Lower leg skin (tissue), 4 donors: Measurements from ENCODE around the gene KIF26B. TPM values are rescaled to one million over a fixed set of nuclear protein-coding genes. Genes with fewer than 3 reads are reported as not detected.

ENCODE experiments used
- DNase-seq, 2 donors: peaks; one replicate each; pipeline ENCODE4 v3.0.0-alpha.2; 2019; ENCODE audit warnings: low spot score in 2 of 2
- H3K4me3 ChIP-seq: fragments of 200-600 bp; sonication (generic); 2 replicates; pipeline ENCODE4 v1.5.1; 2017; ENCODE audit warnings: mild to moderate bottlenecking, low read depth; ENCODE audit not compliant: poor library complexity, severe bottlenecking
- CTCF ChIP-seq, 3 donors: fragments of 450-650 bp; IDR thresholded peaks; one replicate each; pipeline ENCODE4 v1.5.1; 2016; ENCODE audit warnings: antibody characterized with exemption in 3 of 3, mild to moderate bottlenecking in 3 of 3, moderate library complexity in 2 of 3
- POLR2A ChIP-seq, 2 donors: fragments of 450-650 bp; IDR thresholded peaks; one replicate each; pipeline ENCODE4 v1.6.1; 2016 to 2017; ENCODE audit warnings: antibody characterized with exemption in 2 of 2, mild to moderate bottlenecking in 1 of 2, moderate library complexity in 1 of 2
- WGBS, 2 donors: methylation state at CpG; one replicate each; pipeline ENCODE4 v1.1.5; 2018; 5-methylcytosine and 5-hydroxymethylcytosine counted together
- intact Hi-C: fragments of 100-400 bp; cut with DNase I; formaldehyde crosslinking; loops from one replicate; pipeline ENCODE4 v1.15.0; 2023; ENCODE audit warnings: low total_unique reads
- total RNA-seq, 4 donors: library from RNA; depleted of rRNA; stranded (reverse); fragments of >200 nt; gene quantifications; one replicate each; pipeline ENCODE4 v1.1.0, GENCODE V29; 2016

Gene KIF26B
- total RNA-seq, 4 donors from 2014 or later: 3.9 to 6.6 (median 5.7) TPM

DNA sequence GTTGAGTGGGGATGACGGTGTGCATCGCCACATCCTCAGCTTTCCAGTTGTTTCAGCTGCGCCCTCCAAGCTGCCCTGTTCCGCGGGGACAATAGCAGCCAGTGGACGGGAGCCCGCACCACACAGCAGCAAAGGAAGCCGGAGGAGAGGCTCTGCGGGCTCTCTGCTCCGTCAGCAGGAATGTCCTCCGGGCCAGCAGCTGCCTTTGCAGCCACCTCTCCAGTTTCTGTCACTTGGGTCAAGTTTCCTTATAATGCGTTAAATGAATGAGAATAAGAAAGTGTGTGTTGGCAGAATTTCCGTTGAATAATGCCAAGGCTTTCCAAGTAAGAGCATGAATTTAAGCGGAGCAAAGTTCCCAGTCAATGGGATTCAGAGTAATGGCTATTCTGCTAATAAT is 263.3 kb downstream of the KIF26B start:
- no peak overlapping the region for H3K4me3 ChIP-seq
- intact Hi-C loops: no loop called here
- TF ChIP-seq POLR2A (IDR thresholded peaks at IDR 0.05) (no peak), CTCF (IDR thresholded peaks at IDR 0.05) (no peak)
- no peak for DNase-seq
- 72% methylated on average over 14 of the region's 14 CpGs for WGBS, 2 donors

DNA sequence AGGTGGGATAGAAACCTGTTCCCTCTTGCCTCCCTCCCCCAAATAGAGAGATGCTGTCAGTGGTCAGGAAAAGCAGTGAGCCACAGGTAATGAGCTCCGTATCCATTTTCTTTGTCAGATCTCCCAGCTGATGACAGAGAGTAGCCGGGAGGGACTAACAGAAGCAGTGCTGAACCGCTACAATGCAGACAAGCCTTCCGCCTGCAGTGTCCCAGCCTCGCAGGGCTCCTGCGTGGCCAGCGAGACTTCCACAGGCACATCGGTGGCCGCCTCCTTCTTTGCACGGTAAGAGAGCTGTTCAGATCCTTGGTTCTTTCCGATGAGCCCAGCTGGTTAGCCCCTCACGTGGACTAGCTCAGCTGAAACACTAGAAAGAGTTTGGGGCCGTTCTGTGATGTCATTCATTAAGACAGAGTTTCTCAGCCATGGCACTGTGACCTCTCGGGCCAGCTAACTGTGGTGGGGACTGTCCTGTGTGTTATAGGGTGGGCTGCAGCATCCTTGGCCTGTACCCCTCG is 264.7 kb downstream of the KIF26B start:
- 79 to 85% methylated on average over 14 to 15 of the region's 15 CpGs for WGBS, 2 donors
- intact Hi-C loops: no loop called here
- no peak for DNase-seq
- TF ChIP-seq CTCF (IDR thresholded peaks at IDR 0.05) (no peak), POLR2A (IDR thresholded peaks at IDR 0.05) (no peak)
- no peak overlapping the region for H3K4me3 ChIP-seq

DNA sequence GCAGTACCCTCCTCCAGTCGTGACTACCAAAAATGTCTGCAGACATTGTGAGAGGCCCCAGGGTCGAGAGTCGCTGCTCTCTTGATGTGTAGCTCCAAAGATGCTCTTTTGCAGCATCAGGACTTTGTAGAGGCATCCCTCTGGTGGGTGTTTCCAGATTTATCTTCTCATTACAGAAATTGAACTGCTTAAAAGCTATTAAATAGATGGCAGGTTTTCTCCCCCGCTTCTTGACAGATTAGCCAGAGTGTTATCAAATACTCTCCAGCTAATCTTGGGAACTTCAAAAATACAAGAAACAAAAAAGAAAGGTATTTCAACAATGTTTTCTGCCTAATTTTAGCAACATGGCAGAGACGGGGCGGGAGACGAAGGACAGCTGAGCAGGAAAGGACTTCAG is 265.2 kb downstream of the KIF26B start:
- TF ChIP-seq POLR2A (IDR thresholded peaks at IDR 0.05) (no peak), CTCF (IDR thresholded peaks at IDR 0.05) (no peak)
- no peak overlapping the region for H3K4me3 ChIP-seq
- DNase-seq: no peak
- 74 to 83% methylated on average over 7 of the region's 7 CpGs for whole genome bisulfite sequencing, 2 donors
- intact Hi-C loops: no loop called here

- DNase-seq: no peak
- intact Hi-C loops: no loop called here
- no peak overlapping the region for H3K4me3 ChIP-seq
- WGBS, 2 donors: 93 to 94% methylated on average over 2 of the region's 2 CpGs
- no peak for TF ChIP-seq CTCF (IDR thresholded peaks at IDR 0.05)
- TF ChIP-seq POLR2A (IDR thresholded peaks at IDR 0.05): no peak
These were observed 266.1 kb downstream of the KIF26B start for GRCh38 chr1:245420926-245421325.

GRCh38 chr1:245428681-245429080 is 273.9 kb downstream of the KIF26B start:
- no peak for TF ChIP-seq POLR2A (IDR thresholded peaks at IDR 0.05)
- TF ChIP-seq CTCF (IDR thresholded peaks at IDR 0.05): no peak
- no peak for DNase-seq
- WGBS, 2 donors: 40 to 54% methylated on average over 4 of the region's 4 CpGs
- no peak overlapping the region for H3K4me3 ChIP-seq
- intact Hi-C loops: no loop called here

GRCh38 chr1:245431706-245432105 is 276.9 kb downstream of the KIF26B start:
- no peak for DNase-seq
- intact Hi-C loops: no loop called here
- no peak for TF ChIP-seq POLR2A (IDR thresholded peaks at IDR 0.05)
- TF ChIP-seq CTCF (IDR thresholded peaks at IDR 0.05): no peak
- WGBS, 2 donors: 93 to 100% methylated on average over 3 of the region's 3 CpGs
- H3K4me3 ChIP-seq: no peak overlapping the region
